Glutamatergic neuron (in vitro differentiated cells): Measurements from ENCODE around the gene NBAS. TPM values are rescaled to one million over a fixed set of nuclear protein-coding genes. Genes with fewer than 3 reads are reported as not detected.
"Not testable (repeated sequence)": the region's sequence is repeated elsewhere in the genome, so short reads cannot be mapped to it uniquely, and the experiment has no call there.

ENCODE experiments used
- DNase-seq: peaks from one replicate; pipeline ENCODE4 v3.0.0; 2022
- H3K27ac Mint-ChIP-seq: one replicate; pipeline ENCODE4 v1.8.0; 2020; ENCODE audit warnings: mild to moderate bottlenecking, mixed read lengths, inconsistent platforms; ENCODE audit not compliant: unreplicated experiment
- H3K27me3 Mint-ChIP-seq: one replicate; pipeline ENCODE4 v1.8.0; 2020; ENCODE audit warnings: mild to moderate bottlenecking, moderate library complexity, mixed read lengths, inconsistent platforms; ENCODE audit not compliant: unreplicated experiment
- H3K36me3 Mint-ChIP-seq: one replicate; pipeline ENCODE4 v1.8.0; 2020; ENCODE audit warnings: mild to moderate bottlenecking, mixed read lengths, inconsistent platforms; ENCODE audit not compliant: unreplicated experiment
- H3K4me1 Mint-ChIP-seq: one replicate; pipeline ENCODE4 v1.8.0; 2020; ENCODE audit warnings: mild to moderate bottlenecking, low read depth, mixed read lengths, inconsistent platforms; ENCODE audit not compliant: unreplicated experiment
- H3K4me3 Mint-ChIP-seq: one replicate; pipeline ENCODE4 v1.8.0; 2020; ENCODE audit warnings: mild to moderate bottlenecking, mixed read lengths, inconsistent platforms; ENCODE audit not compliant: unreplicated experiment
- H3K9me3 Mint-ChIP-seq: one replicate; pipeline ENCODE4 v1.8.0; 2020; ENCODE audit warnings: mild to moderate bottlenecking, moderate library complexity, mixed read lengths, inconsistent platforms; ENCODE audit not compliant: unreplicated experiment
- CTCF ChIP-seq: fragments of 200-600 bp; sonication (generic); IDR thresholded peaks from one replicate; pipeline ENCODE4 v1.5.0; 2021; ENCODE audit not compliant: partially characterized antibody, unreplicated experiment
- total RNA-seq: library from RNA; stranded (reverse); fragmentation: NEBNext Ultra II Directional; extraction: Animal tissue kit (Norgen Biotek cat#: 25700); gene quantifications from one replicate; pipeline ENCODE4 v1.2.1, GENCODE V29; 2021; ENCODE audit not compliant: unreplicated experiment

NBAS gene
- total RNA-seq, 1 donor from 2014 or later: 46.1 TPM

GRCh38 chr2:15410884-15411283 is 150.2 kb downstream of the NBAS start:
- no peaks in the 10 kb centered on the region for H3K4me1 Mint-ChIP-seq
- no peak for DNase-seq
- H3K9me3 Mint-ChIP-seq: no peaks in the 10 kb centered on the region
- TF ChIP-seq CTCF: no peak
- no peak overlapping the region for H3K27ac Mint-ChIP-seq
- H3K4me3 Mint-ChIP-seq: no peak overlapping the region
- H3K27me3 Mint-ChIP-seq: no peaks in the 10 kb centered on the region
- H3K36me3 Mint-ChIP-seq: no peaks in the 10 kb centered on the region

GRCh38 chr2:15408759-15409158 is 152.4 kb downstream of the NBAS start:
- H3K36me3 Mint-ChIP-seq: no peaks in the 10 kb centered on the region
- H3K4me3 Mint-ChIP-seq: no peak overlapping the region
- H3K27me3 Mint-ChIP-seq: no peaks in the 10 kb centered on the region
- H3K27ac Mint-ChIP-seq: no peak overlapping the region
- TF ChIP-seq CTCF: no peak
- H3K4me1 Mint-ChIP-seq: no peaks in the 10 kb centered on the region
- no peaks in the 10 kb centered on the region for H3K9me3 Mint-ChIP-seq
- no peak for DNase-seq

GRCh38 chr2:15407666-15408065 is 153.5 kb downstream of the NBAS start:
- no peak overlapping the region for H3K27ac Mint-ChIP-seq
- H3K4me1 Mint-ChIP-seq: no peaks in the 10 kb centered on the region

GRCh38 chr2:15404511-15404910 is 156.6 kb downstream of the NBAS start:
- H3K27me3 Mint-ChIP-seq, H3K36me3 Mint-ChIP-seq, H3K9me3 Mint-ChIP-seq, H3K4me3 Mint-ChIP-seq, H3K27ac Mint-ChIP-seq, H3K4me1 Mint-ChIP-seq, DNase-seq: not testable (repeated sequence)

More at GRCh38 chr2:15407666-15408065, 153.5 kb downstream of the NBAS start:
- Mint-ChIP-seq H3K4me3 (no peak overlapping the region), H3K9me3 (no peaks in the 10 kb centered on the region), H3K27me3 (no peaks in the 10 kb centered on the region), H3K36me3 (no peaks in the 10 kb centered on the region)
- DNase-seq: no peak
- TF ChIP-seq CTCF: no peak

- peaks cover 6% of the 10 kb centered on the region for H3K4me1 Mint-ChIP-seq
- no peak overlapping the region for H3K27ac Mint-ChIP-seq
- H3K36me3 Mint-ChIP-seq: no peaks in the 10 kb centered on the region
- no peak for DNase-seq
- TF ChIP-seq CTCF: no peak
- H3K27me3 Mint-ChIP-seq: no peaks in the 10 kb centered on the region
- H3K4me3 Mint-ChIP-seq: no peak overlapping the region
- H3K9me3 Mint-ChIP-seq: no peaks in the 10 kb centered on the region
Observed at GRCh38 chr2:15400240-15400826, 160.8 kb downstream of the NBAS start.
